ENCODE measurements around the gene BOLA2B.
A peak's percentile ranks its signal among the peaks of the same experiment; 100 is the strongest.
"Not testable (repeated sequence)": the region's sequence is repeated elsewhere in the genome, so short reads cannot be mapped to it uniquely, and the experiment has no call there.

The BOLA2B gene

GRCh38 chr16:30193615-30194014 lies at the start of gene BOLA2B, which contains the start of gene SLX1A:
TSS of gene BOLA2B (minus strand) at chr16:30193666. CDS start at chr16:30193595, 71 bp downstream.
TSS of gene SLX1A (plus strand) at chr16:30193875. CDS start at chr16:30194085, 210 bp downstream.
- not testable (repeated sequence) for H3K27me3 Mint-ChIP-seq; DNase-seq (ENCODE audit: low spot score in 2 of 2); H3K4me3 Mint-ChIP-seq; H3K4me1 Mint-ChIP-seq; H3K27ac Mint-ChIP-seq (ENCODE audit: low read depth); H3K9me3 Mint-ChIP-seq; H3K36me3 Mint-ChIP-seq (ENCODE audit: insufficient read depth)
- peak; percentile 93 for ATAC-seq (replicated peaks; ENCODE audit: extremely low read depth, poor library complexity, severe bottlenecking)

GRCh38 chr16:30217082-30217481 lies 23.6 kb upstream of the BOLA2B start:
- not testable (repeated sequence) for ATAC-seq (replicated peaks; ENCODE audit: extremely low read depth, poor library complexity, severe bottlenecking); H3K27me3 Mint-ChIP-seq; H3K36me3 Mint-ChIP-seq (ENCODE audit: insufficient read depth); H3K4me3 Mint-ChIP-seq; H3K27ac Mint-ChIP-seq (ENCODE audit: low read depth); H3K4me1 Mint-ChIP-seq; H3K9me3 Mint-ChIP-seq
- peak in 1 of 2 donors; percentile 13 for DNase-seq (ENCODE audit: low spot score in 2 of 2)

GRCh38 chr16:30211414-30211813 lies 17.9 kb upstream of the BOLA2B start:
- H3K27me3 Mint-ChIP-seq; H3K27ac Mint-ChIP-seq (ENCODE audit: low read depth); H3K4me1 Mint-ChIP-seq; H3K9me3 Mint-ChIP-seq; DNase-seq (ENCODE audit: low spot score in 2 of 2); H3K4me3 Mint-ChIP-seq; H3K36me3 Mint-ChIP-seq (ENCODE audit: insufficient read depth): not testable (repeated sequence)
- peak; percentile 57 for ATAC-seq (replicated peaks; ENCODE audit: extremely low read depth, poor library complexity, severe bottlenecking)

- H3K9me3 Mint-ChIP-seq; H3K4me1 Mint-ChIP-seq; H3K27me3 Mint-ChIP-seq; H3K36me3 Mint-ChIP-seq (ENCODE audit: insufficient read depth); H3K27ac Mint-ChIP-seq (ENCODE audit: low read depth): not testable (repeated sequence)
- ATAC-seq (replicated peaks; ENCODE audit: extremely low read depth, poor library complexity, severe bottlenecking) (peak; percentile 64), DNase-seq (ENCODE audit: low spot score in 2 of 2) (peak; percentile 11 to 40)
- H3K4me3 Mint-ChIP-seq, result peak overlapping the region; percentile 38
Observed at GRCh38 chr16:30209032-30209431, 15.6 kb upstream of the BOLA2B start.

GRCh38 chr16:30207063-30207704 lies 13.7 kb upstream of the BOLA2B start:
- H3K36me3 Mint-ChIP-seq (ENCODE audit: insufficient read depth); H3K27me3 Mint-ChIP-seq; ATAC-seq (replicated peaks; ENCODE audit: extremely low read depth, poor library complexity, severe bottlenecking); H3K27ac Mint-ChIP-seq (ENCODE audit: low read depth); H3K4me3 Mint-ChIP-seq; H3K4me1 Mint-ChIP-seq; H3K9me3 Mint-ChIP-seq; DNase-seq (ENCODE audit: low spot score in 2 of 2): not testable (repeated sequence)

- not testable (repeated sequence) for H3K9me3 Mint-ChIP-seq; H3K4me3 Mint-ChIP-seq; H3K4me1 Mint-ChIP-seq; H3K36me3 Mint-ChIP-seq (ENCODE audit: insufficient read depth); H3K27me3 Mint-ChIP-seq; H3K27ac Mint-ChIP-seq (ENCODE audit: low read depth); DNase-seq (ENCODE audit: low spot score in 2 of 2)
- ATAC-seq (replicated peaks; ENCODE audit: extremely low read depth, poor library complexity, severe bottlenecking), result peak; percentile 57
Observed at GRCh38 chr16:30206252-30206651, 12.8 kb upstream of the BOLA2B start.

GRCh38 chr16:30205541-30206236 lies 12.2 kb upstream of the BOLA2B start:
- H3K27me3 Mint-ChIP-seq; H3K4me1 Mint-ChIP-seq; H3K27ac Mint-ChIP-seq (ENCODE audit: low read depth); H3K36me3 Mint-ChIP-seq (ENCODE audit: insufficient read depth); H3K4me3 Mint-ChIP-seq; H3K9me3 Mint-ChIP-seq: not testable (repeated sequence)
- peak; percentile 61 for ATAC-seq (replicated peaks; ENCODE audit: extremely low read depth, poor library complexity, severe bottlenecking)
- peak in 1 of 2 donors; percentile 8 for DNase-seq (ENCODE audit: low spot score in 2 of 2)

- not testable (repeated sequence) for H3K27ac Mint-ChIP-seq (ENCODE audit: low read depth); H3K27me3 Mint-ChIP-seq; DNase-seq (ENCODE audit: low spot score in 2 of 2); H3K4me3 Mint-ChIP-seq; H3K9me3 Mint-ChIP-seq; H3K36me3 Mint-ChIP-seq (ENCODE audit: insufficient read depth); H3K4me1 Mint-ChIP-seq; ATAC-seq (replicated peaks; ENCODE audit: extremely low read depth, poor library complexity, severe bottlenecking)
Observed at GRCh38 chr16:30199608-30200343, 6.3 kb upstream of the BOLA2B start.

GRCh38 chr16:30199049-30199448 lies 5.6 kb upstream of the BOLA2B start, which contains the start of gene SULT1A3:
TSS of gene SULT1A3 (plus strand) at chr16:30199255. CDS start at chr16:30200729, 1,474 bp downstream.
- not testable (repeated sequence) for H3K9me3 Mint-ChIP-seq; H3K4me3 Mint-ChIP-seq; ATAC-seq (replicated peaks; ENCODE audit: extremely low read depth, poor library complexity, severe bottlenecking); H3K36me3 Mint-ChIP-seq (ENCODE audit: insufficient read depth); DNase-seq (ENCODE audit: low spot score in 2 of 2); H3K27ac Mint-ChIP-seq (ENCODE audit: low read depth); H3K4me1 Mint-ChIP-seq; H3K27me3 Mint-ChIP-seq

- not testable (repeated sequence) for H3K4me1 Mint-ChIP-seq; H3K9me3 Mint-ChIP-seq; H3K36me3 Mint-ChIP-seq (ENCODE audit: insufficient read depth); H3K27ac Mint-ChIP-seq (ENCODE audit: low read depth); H3K27me3 Mint-ChIP-seq; ATAC-seq (replicated peaks; ENCODE audit: extremely low read depth, poor library complexity, severe bottlenecking); H3K4me3 Mint-ChIP-seq
- peak in 1 of 2 donors; percentile 12 for DNase-seq (ENCODE audit: low spot score in 2 of 2)
Observed at GRCh38 chr16:30197001-30197400, 3.5 kb upstream of the BOLA2B start.

GRCh38 chr16:30194172-30194925 lies 883 bp upstream of the BOLA2B start:
- not testable (repeated sequence) for H3K27me3 Mint-ChIP-seq; H3K36me3 Mint-ChIP-seq (ENCODE audit: insufficient read depth); H3K9me3 Mint-ChIP-seq; H3K27ac Mint-ChIP-seq (ENCODE audit: low read depth); H3K4me1 Mint-ChIP-seq; H3K4me3 Mint-ChIP-seq
- ATAC-seq (replicated peaks; ENCODE audit: extremely low read depth, poor library complexity, severe bottlenecking), result peak; percentile 73
- DNase-seq (ENCODE audit: low spot score in 2 of 2), result peak; percentile 11 to 20

GRCh38 chr16:30193098-30193497 lies 368 bp downstream of the BOLA2B start:
- not testable (repeated sequence) for H3K27me3 Mint-ChIP-seq; H3K27ac Mint-ChIP-seq (ENCODE audit: low read depth); DNase-seq (ENCODE audit: low spot score in 2 of 2); H3K4me3 Mint-ChIP-seq; H3K36me3 Mint-ChIP-seq (ENCODE audit: insufficient read depth); H3K4me1 Mint-ChIP-seq; H3K9me3 Mint-ChIP-seq
- ATAC-seq (replicated peaks; ENCODE audit: extremely low read depth, poor library complexity, severe bottlenecking), result peak; percentile 11

Measured in central memory CD8-positive, alpha-beta T cell (primary cell).